ENCODE measurements around the gene RAPGEF4. TPM values are rescaled to one million over a fixed set of nuclear protein-coding genes. Genes with fewer than 3 reads are reported as not detected.

RAPGEF4 gene
- total and polyA plus RNA-seq, 4 donors, result 6.4 to 33.5 (median 8.6) TPM

- TF ChIP-seq CTCF (IDR thresholded peaks at IDR 0.05; ENCODE audit: control extremely low read depth, extremely low read depth), result no peak
- H3K4me3 ChIP-seq, result no peak overlapping the region
- H3K9me3 ChIP-seq (ENCODE audit: control insufficient read depth in 4 of 4, insufficient read depth in 3 of 4, low read length in 3 of 4), result no peaks in the 10 kb centered on the region
- no peak overlapping the region for H3K27ac ChIP-seq (ENCODE audit: low read depth in 1 of 2, low read length in 1 of 2)
- no peak for ATAC-seq (ENCODE audit: insufficient read depth, low FRiP score)
- H3K9ac ChIP-seq (ENCODE audit: insufficient read depth in 1 of 2, low read length in 2 of 2), result no peak overlapping the region
- 69 to 80% methylated on average over 7 of the region's 7 CpGs for WGBS, 2 donors
- no peaks in the 10 kb centered on the region for H3K27me3 ChIP-seq (ENCODE audit: control insufficient read depth in 3 of 3, insufficient read depth in 3 of 3, low read length in 2 of 3)
- peak; percentile 22 to 61 (median 55) for DNase-seq
- H3K4me1 ChIP-seq (ENCODE audit: control insufficient read depth in 5 of 5, insufficient read depth in 5 of 5, low read length in 5 of 5), result peaks cover 0 to 24% (median 6%) of the 10 kb centered on the region in 5 donors
- no peaks in the 10 kb centered on the region for H3K36me3 ChIP-seq (ENCODE audit: control insufficient read depth in 4 of 4, insufficient read depth in 4 of 4, low read length in 4 of 4)
Observed at GRCh38 chr2:172861656-172862476, 126.2 kb downstream of the RAPGEF4 start.

GRCh38 chr2:172863341-172863740 is 127.7 kb downstream of the RAPGEF4 start:
- WGBS, 2 donors, result 42 to 68% methylated on average over 2 of the region's 2 CpGs
- Histone ChIP-seq H3K27me3 (ENCODE audit: control insufficient read depth in 3 of 3, insufficient read depth in 3 of 3, low read length in 2 of 3) (no peaks in the 10 kb centered on the region), H3K4me3 (no peak overlapping the region), H3K27ac (ENCODE audit: low read depth in 1 of 2, low read length in 1 of 2) (no peak overlapping the region), H3K36me3 (ENCODE audit: control insufficient read depth in 4 of 4, insufficient read depth in 4 of 4, low read length in 4 of 4) (no peaks in the 10 kb centered on the region), H3K9me3 (ENCODE audit: control insufficient read depth in 4 of 4, insufficient read depth in 3 of 4, low read length in 3 of 4) (no peaks in the 10 kb centered on the region), H3K4me1 (ENCODE audit: control insufficient read depth in 5 of 5, insufficient read depth in 5 of 5, low read length in 5 of 5) (peaks cover 0 to 24% (median 6%) of the 10 kb centered on the region in 5 donors), H3K9ac (ENCODE audit: insufficient read depth in 1 of 2, low read length in 2 of 2) (no peak overlapping the region)
- ATAC-seq (ENCODE audit: insufficient read depth, low FRiP score), result no peak
- DNase-seq, result peak in 1 of 3 donors; percentile 8
- no peak for TF ChIP-seq CTCF (IDR thresholded peaks at IDR 0.05; ENCODE audit: control extremely low read depth, extremely low read depth)

GRCh38 chr2:172864182-172864581 is 128.5 kb downstream of the RAPGEF4 start:
- ATAC-seq (ENCODE audit: insufficient read depth, low FRiP score) (peak; percentile 61), DNase-seq (peak in 2 of 3 donors; percentile 27 to 29)
- Histone ChIP-seq H3K36me3 (ENCODE audit: control insufficient read depth in 4 of 4, insufficient read depth in 4 of 4, low read length in 4 of 4) (no peaks in the 10 kb centered on the region), H3K4me3 (no peak overlapping the region), H3K9ac (ENCODE audit: insufficient read depth in 1 of 2, low read length in 2 of 2) (no peak overlapping the region), H3K9me3 (ENCODE audit: control insufficient read depth in 4 of 4, insufficient read depth in 3 of 4, low read length in 3 of 4) (peaks cover 0 to 2% (median 0%) of the 10 kb centered on the region in 4 donors), H3K4me1 (ENCODE audit: control insufficient read depth in 5 of 5, insufficient read depth in 5 of 5, low read length in 5 of 5) (peaks cover 0 to 24% (median 6%) of the 10 kb centered on the region in 5 donors), H3K27me3 (ENCODE audit: control insufficient read depth in 3 of 3, insufficient read depth in 3 of 3, low read length in 2 of 3) (no peaks in the 10 kb centered on the region), H3K27ac (ENCODE audit: low read depth in 1 of 2, low read length in 1 of 2) (no peak overlapping the region)
- 47 to 54% methylated on average over 5 of the region's 5 CpGs for WGBS, 2 donors
- TF ChIP-seq CTCF (IDR thresholded peaks at IDR 0.05; ENCODE audit: control extremely low read depth, extremely low read depth), result peak; percentile 51
